C4-2B (cell line): ENCODE measurements around the gene TPPP.

Experiments used
- CTCF ChIP-seq: fragments of 450-650 bp; conservative IDR thresholded peaks from 2 replicates; pipeline ENCODE4 v1.5.1; 2017; ENCODE audit warnings: mild to moderate bottlenecking
- ZFX ChIP-seq: fragments of 450-650 bp; IDR thresholded peaks from 2 replicates; pipeline ENCODE4 v1.6.1; 2017

GRCh38 chr5:666816-667498 lies 26.2 kb downstream of the TPPP start:
- TF ChIP-seq CTCF (no peak), ZFX (no peak)
